ENCODE data around the gene ABHD14A.

- TF ChIP-seq SUZ12 (IDR thresholded peaks at IDR 0.05; ENCODE audit: extremely low read depth, insufficient read depth, insufficient read length) (no peak), YY1 (IDR thresholded peaks at IDR 0.05; ENCODE audit: insufficient read depth, insufficient read length) (no peak)
These were observed 31.4 kb downstream of the ABHD14A start for GRCh38 chr3:52006017-52006819.

All from NT2/D1 (cell line).